ENCODE results near the gene ABCC1. TPM values are rescaled to one million over a fixed set of nuclear protein-coding genes. Genes with fewer than 3 reads are reported as not detected.
"Not testable (repeated sequence)": the region's sequence is repeated elsewhere in the genome, so short reads cannot be mapped to it uniquely, and the experiment has no call there.

Gene ABCC1
- total RNA-seq, 1 experiment from 2014 or later, result 56.4 TPM

- Histone ChIP-seq H3K18ac (ENCODE audit: insufficient read length, low read depth, low read length) (no peak overlapping the region), H3K79me1 (ENCODE audit: insufficient read depth, low read depth, low read length, poor library complexity, severe bottlenecking) (peaks cover 15% of the 10 kb centered on the region), H3K9me3 (ENCODE audit: control insufficient read depth, low read depth, low read length) (no peaks in the 10 kb centered on the region), H2AK5ac (ENCODE audit: insufficient read length, low read length) (no peak overlapping the region), H2BK5ac (ENCODE audit: insufficient read length, low read length) (no peak overlapping the region), H3T11ph (ENCODE audit: low read length) (no peak overlapping the region), H3K27me3 (ENCODE audit: insufficient read depth, low read length) (no peaks in the 10 kb centered on the region), H3K4ac (ENCODE audit: low read depth, low read length) (no peak overlapping the region), H3K4me2 (ENCODE audit: insufficient read depth, insufficient read length, low read length) (no peak overlapping the region), H3K23ac (ENCODE audit: insufficient read length, low read depth, low read length) (no peak overlapping the region), H4K5ac (ENCODE audit: insufficient read length, low read depth, low read length) (no peak overlapping the region), H4K8ac (replicated peaks; ENCODE audit: insufficient read length, low read depth, low read length) (no peak overlapping the region), H2BK12ac (ENCODE audit: insufficient read length, low read depth, low read length) (no peak overlapping the region), H4K91ac (ENCODE audit: insufficient read length, low read depth, low read length) (no peak overlapping the region), H3K14ac (ENCODE audit: insufficient read depth, low read length) (no peak overlapping the region), H3K56ac (ENCODE audit: insufficient read length, low read depth, low read length) (no peak overlapping the region), H2BK20ac (ENCODE audit: low read depth, low read length, poor library complexity, severe bottlenecking) (no peak overlapping the region), H2BK120ac (ENCODE audit: low read depth, low read length, poor library complexity, severe bottlenecking) (no peak overlapping the region), H3K9ac (ENCODE audit: extremely low read depth, insufficient read length, low read length) (no peak overlapping the region), H3K23me2 (ENCODE audit: insufficient read length, low read depth, low read length, poor library complexity, severe bottlenecking) (peaks cover 7% of the 10 kb centered on the region), H4K20me1 (ENCODE audit: control insufficient read depth, insufficient read depth, insufficient read length) (no peaks in the 10 kb centered on the region), H2BK15ac (ENCODE audit: low read depth, low read length) (no peak overlapping the region), H3K79me2 (ENCODE audit: insufficient read depth, low read length) (peaks cover 49% of the 10 kb centered on the region; the same call in 1 of the 2 replicates), H2AFZ (ENCODE audit: low read length) (no peak overlapping the region), H3K27ac (ENCODE audit: insufficient read length, low read depth, low read length) (no peak overlapping the region), H3K4me1 (ENCODE audit: insufficient read depth, low read length) (peaks cover 2% of the 10 kb centered on the region; the same call in 1 of the 2 replicates)
- Mint-ChIP-seq H3K36me3 (ENCODE audit: insufficient read depth in 1 of 3, low read depth in 3 of 3) (peaks cover 2 to 22% (median 9%) of the 10 kb centered on the region in 3 experiments; a peak in 6 of 7 replicates), H3K27ac (no peak overlapping the region; a peak in 1 of 7 replicates), H3K4me3 (no peak overlapping the region), H3K9me3 (no peaks in the 10 kb centered on the region), H3K4me1 (peaks cover 36 to 37% of the 10 kb centered on the region in 2 experiments), H3K27me3 (ENCODE audit: low read depth) (no peaks in the 10 kb centered on the region)
- no CpG with 5 or more reads among the region's 4 CpGs for WGBS (ENCODE audit: extremely low coverage, insufficient read length, low lambda C conversion rate)
- no peak for DNase-seq
- TF ChIP-seq, protein P1, sequence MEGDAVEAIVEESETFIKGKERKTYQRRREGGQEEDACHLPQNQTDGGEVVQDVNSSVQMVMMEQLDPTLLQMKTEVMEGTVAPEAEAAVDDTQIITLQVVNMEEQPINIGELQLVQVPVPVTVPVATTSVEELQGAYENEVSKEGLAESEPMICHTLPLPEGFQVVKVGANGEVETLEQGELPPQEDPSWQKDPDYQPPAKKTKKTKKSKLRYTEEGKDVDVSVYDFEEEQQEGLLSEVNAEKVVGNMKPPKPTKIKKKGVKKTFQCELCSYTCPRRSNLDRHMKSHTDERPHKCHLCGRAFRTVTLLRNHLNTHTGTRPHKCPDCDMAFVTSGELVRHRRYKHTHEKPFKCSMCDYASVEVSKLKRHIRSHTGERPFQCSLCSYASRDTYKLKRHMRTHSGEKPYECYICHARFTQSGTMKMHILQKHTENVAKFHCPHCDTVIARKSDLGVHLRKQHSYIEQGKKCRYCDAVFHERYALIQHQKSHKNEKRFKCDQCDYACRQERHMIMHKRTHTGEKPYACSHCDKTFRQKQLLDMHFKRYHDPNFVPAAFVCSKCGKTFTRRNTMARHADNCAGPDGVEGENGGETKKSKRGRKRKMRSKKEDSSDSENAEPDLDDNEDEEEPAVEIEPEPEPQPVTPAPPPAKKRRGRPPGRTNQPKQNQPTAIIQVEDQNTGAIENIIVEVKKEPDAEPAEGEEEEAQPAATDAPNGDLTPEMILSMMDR (conservative IDR thresholded peaks at IDR 0.05), result no peak
Observed at GRCh38 chr16:15955425-15955824, 6.0 kb downstream of the ABCC1 start.

GRCh38 chr16:15956106-15956505 lies 6.7 kb downstream of the ABCC1 start:
- H3K9ac ChIP-seq (ENCODE audit: extremely low read depth, insufficient read length, low read length); H3K23me2 ChIP-seq (ENCODE audit: insufficient read length, low read depth, low read length, poor library complexity, severe bottlenecking); H3K4me1 ChIP-seq (ENCODE audit: insufficient read depth, low read length); H2AK5ac ChIP-seq (ENCODE audit: insufficient read length, low read length); H3K56ac ChIP-seq (ENCODE audit: insufficient read length, low read depth, low read length); H3K27ac Mint-ChIP-seq; H3K27me3 Mint-ChIP-seq (ENCODE audit: low read depth); H3K23ac ChIP-seq (ENCODE audit: insufficient read length, low read depth, low read length); H3K27me3 ChIP-seq (ENCODE audit: insufficient read depth, low read length); H2BK15ac ChIP-seq (ENCODE audit: low read depth, low read length); H2BK20ac ChIP-seq (ENCODE audit: low read depth, low read length, poor library complexity, severe bottlenecking); H3K27ac ChIP-seq (ENCODE audit: insufficient read length, low read depth, low read length); H2BK12ac ChIP-seq (ENCODE audit: insufficient read length, low read depth, low read length); H3K14ac ChIP-seq (ENCODE audit: insufficient read depth, low read length); H2BK5ac ChIP-seq (ENCODE audit: insufficient read length, low read length); H3K4me3 Mint-ChIP-seq; H3K9me3 ChIP-seq (ENCODE audit: control insufficient read depth, low read depth, low read length); H3K9me3 Mint-ChIP-seq; DNase-seq; H3K4ac ChIP-seq (ENCODE audit: low read depth, low read length); H4K5ac ChIP-seq (ENCODE audit: insufficient read length, low read depth, low read length); H4K20me1 ChIP-seq (ENCODE audit: control insufficient read depth, insufficient read depth, insufficient read length); H3K4me2 ChIP-seq (ENCODE audit: insufficient read depth, insufficient read length, low read length); H3T11ph ChIP-seq (ENCODE audit: low read length); H2AFZ ChIP-seq (ENCODE audit: low read length); H4K91ac ChIP-seq (ENCODE audit: insufficient read length, low read depth, low read length); H2BK120ac ChIP-seq (ENCODE audit: low read depth, low read length, poor library complexity, severe bottlenecking); H4K8ac ChIP-seq (replicated peaks; ENCODE audit: insufficient read length, low read depth, low read length); H3K18ac ChIP-seq (ENCODE audit: insufficient read length, low read depth, low read length): not testable (repeated sequence)
- H3K79me1 ChIP-seq (ENCODE audit: insufficient read depth, low read depth, low read length, poor library complexity, severe bottlenecking), result peaks cover 15% of the 10 kb centered on the region
- Mint-ChIP-seq H3K4me1 (peaks cover 34 to 35% of the 10 kb centered on the region in 2 experiments), H3K36me3 (ENCODE audit: insufficient read depth in 1 of 3, low read depth in 3 of 3) (peaks cover 3 to 25% (median 13%) of the 10 kb centered on the region in 3 experiments; a peak in 6 of 7 replicates)
- WGBS (ENCODE audit: extremely low coverage, insufficient read length, low lambda C conversion rate), result no CpG with 5 or more reads among the region's 6 CpGs
- peaks cover 45% of the 10 kb centered on the region; the same call in 1 of the 2 replicates for H3K79me2 ChIP-seq (ENCODE audit: insufficient read depth, low read length)
